ENCODE results near the gene CENPVL3. TPM values are rescaled to one million over a fixed set of nuclear protein-coding genes. Genes with fewer than 3 reads are reported as not detected.

Gene CENPVL3
- total RNA-seq, 2 experiments from 2014 or later = not detected

Other genes starting within 250 kb of the CENPVL3 start
- gene NUDT11, start 122.3 kb downstream of the CENPVL3 start, total RNA-seq = under 1 TPM; 0.60 to 0.73 TPM
- gene CENPVL2, start 63.9 kb upstream of the CENPVL3 start, total RNA-seq = not detected
- gene CENPVL1, start 91.6 kb upstream of the CENPVL3 start, total RNA-seq = not detected
- 10 to 100 TPM; 11.9 to 13.2 TPM for gene GSPT2, start 124.5 kb upstream of the CENPVL3 start, total RNA-seq

Measured in activated CD4-positive, alpha-beta memory T cell treated with anti-CD3 and anti-CD28 coated beads, Interleukin-2, amount 10 ng/mL, durations not matched to agents 7 days and 5 days (primary cell).